ENCODE measurements around the gene RAB6A. TPM values are rescaled to one million over a fixed set of nuclear protein-coding genes. Genes with fewer than 3 reads are reported as not detected.
"Not testable (repeated sequence)": the region's sequence is repeated elsewhere in the genome, so short reads cannot be mapped to it uniquely, and the experiment has no call there.

The RAB6A gene
- total and polyA plus RNA-seq, 3 experiments from 2014 or later, result 66.9 to 125 (median 69.9) TPM

DNA sequence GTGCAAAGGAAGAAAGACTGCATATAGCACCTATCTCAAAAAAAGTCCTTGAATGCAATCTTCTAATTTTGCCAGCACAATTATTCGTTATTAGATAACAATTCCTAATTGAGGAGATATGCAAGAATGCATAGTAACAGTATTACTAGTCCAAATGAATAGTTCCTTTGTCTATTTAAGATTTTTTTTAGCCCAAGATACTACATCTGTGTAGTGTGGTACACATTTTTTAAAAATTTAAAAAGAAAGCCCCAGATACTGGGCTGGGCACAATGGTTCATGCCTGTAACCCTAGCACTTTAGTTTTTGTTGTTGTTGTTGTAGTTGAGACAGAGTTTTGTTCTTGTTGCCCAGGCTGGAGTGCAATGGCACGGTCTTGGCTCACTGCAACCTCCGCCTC is 43.7 kb downstream of the RAB6A start:
- Histone ChIP-seq H3K4me1 (ENCODE audit: insufficient read depth, low read length) (peaks cover 3% of the 10 kb centered on the region), H3K27ac (ENCODE audit: low read depth, low read length) (no peak overlapping the region), H3K4me3 (ENCODE audit: low read length) (no peak overlapping the region), H3K36me3 (ENCODE audit: insufficient read depth, low read length) (no peaks in the 10 kb centered on the region), H3K27me3 (ENCODE audit: insufficient read depth, low read length, poor library complexity, severe bottlenecking) (no peaks in the 10 kb centered on the region), H3K9me3 (ENCODE audit: low read length) (no peaks in the 10 kb centered on the region)
- Mint-ChIP-seq H3K36me3 (peaks cover 4 to 68% (median 11%) of the 10 kb centered on the region in 3 donors), H3K27me3 (no peaks in the 10 kb centered on the region), H3K27ac (peak overlapping the region in 2 of 8 donors; percentile 36), H3K4me3 (no peak overlapping the region), H3K4me1 (peaks cover 17 to 30% (median 23%) of the 10 kb centered on the region in 3 donors), H3K9me3 (no peaks in the 10 kb centered on the region)
- ChIA-PET CTCF (no interaction called here), POLR2A (no interaction called here)
- DNase-seq, result no peak

DNA sequence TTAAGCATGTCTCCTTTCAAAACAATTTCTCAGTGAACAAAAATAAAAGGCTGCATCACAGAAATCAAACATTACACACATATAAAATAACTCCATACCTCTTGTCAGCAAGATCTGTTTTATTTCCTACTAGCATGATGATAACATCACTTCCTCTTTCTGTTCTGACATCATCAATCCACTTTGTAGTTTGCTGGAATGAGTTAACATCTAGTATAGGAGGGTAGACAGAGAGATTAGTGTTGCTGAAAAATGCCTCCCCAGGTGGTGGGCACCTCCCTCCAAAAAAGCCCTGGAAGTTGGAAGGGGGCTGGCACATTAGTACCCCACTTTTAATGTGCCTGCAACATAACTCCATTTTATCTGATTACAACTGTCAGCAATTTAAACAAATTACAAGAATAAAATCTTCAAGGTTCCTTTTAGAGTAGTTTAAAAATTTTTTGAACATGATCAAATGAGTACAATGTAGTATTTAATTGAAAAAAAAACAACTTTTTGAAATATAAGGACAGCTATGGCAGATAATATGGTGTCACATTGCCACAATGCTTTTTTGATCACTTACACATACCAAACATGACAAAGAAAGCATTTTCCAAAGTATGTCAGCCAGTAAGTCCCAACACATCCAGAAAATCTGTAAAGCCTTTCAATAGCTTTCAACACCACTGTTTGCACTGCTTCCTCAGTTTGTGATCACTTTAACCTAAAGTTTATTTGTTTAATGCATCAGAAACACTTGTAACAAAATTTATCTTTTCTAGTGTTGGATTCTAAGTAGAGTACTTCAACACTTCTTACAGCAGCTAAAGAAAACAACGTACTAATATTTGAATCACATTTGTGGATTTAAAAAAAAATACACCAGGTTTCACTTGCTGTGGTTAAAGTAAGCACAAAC is 44.5 kb downstream of the RAB6A start:
- Mint-ChIP-seq H3K27ac (peak overlapping the region in 6 of 8 donors; percentile 2 to 85 (median 57)), H3K9me3 (no peaks in the 10 kb centered on the region), H3K4me3 (no peak overlapping the region), H3K36me3 (peaks cover 4 to 71% (median 11%) of the 10 kb centered on the region in 3 donors), H3K27me3 (no peaks in the 10 kb centered on the region), H3K4me1 (peaks cover 13 to 24% (median 17%) of the 10 kb centered on the region in 3 donors)
- ChIA-PET POLR2A (no interaction called here), CTCF (no interaction called here)
- peaks cover 3% of the 10 kb centered on the region for H3K4me1 ChIP-seq (ENCODE audit: insufficient read depth, low read length)
- no peak for DNase-seq
- no peaks in the 10 kb centered on the region for H3K27me3 ChIP-seq (ENCODE audit: insufficient read depth, low read length, poor library complexity, severe bottlenecking)
- no peak overlapping the region for H3K4me3 ChIP-seq (ENCODE audit: low read length)
- no peaks in the 10 kb centered on the region for H3K9me3 ChIP-seq (ENCODE audit: low read length)
- no peak overlapping the region for H3K27ac ChIP-seq (ENCODE audit: low read depth, low read length)
- no peaks in the 10 kb centered on the region for H3K36me3 ChIP-seq (ENCODE audit: insufficient read depth, low read length)

DNA sequence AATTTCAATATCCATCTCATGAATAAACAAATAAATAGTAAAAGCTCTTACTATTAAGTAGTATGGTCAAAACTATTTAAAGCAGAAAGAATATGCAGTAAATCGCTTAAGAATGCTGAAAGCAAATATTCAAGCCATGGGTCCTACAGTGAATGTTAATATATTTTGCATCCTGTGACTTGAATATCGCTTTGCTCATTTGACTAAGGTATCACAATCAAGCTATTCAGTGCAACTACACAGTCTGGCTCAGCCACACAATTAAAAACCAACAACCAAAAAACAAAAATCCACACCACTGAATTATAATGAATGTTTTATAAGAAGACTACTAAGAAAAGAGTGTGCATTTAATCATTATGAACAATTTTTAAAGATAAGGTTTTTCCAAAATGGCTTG is 45.3 kb downstream of the RAB6A start:
- no peaks in the 10 kb centered on the region for H3K36me3 ChIP-seq (ENCODE audit: insufficient read depth, low read length)
- Mint-ChIP-seq H3K27ac (peak overlapping the region in 1 of 8 donors; percentile 51), H3K9me3 (no peaks in the 10 kb centered on the region), H3K4me1 (peaks cover 7 to 15% (median 14%) of the 10 kb centered on the region in 3 donors), H3K4me3 (no peak overlapping the region), H3K36me3 (peaks cover 4 to 71% (median 7%) of the 10 kb centered on the region in 3 donors), H3K27me3 (no peaks in the 10 kb centered on the region)
- no peaks in the 10 kb centered on the region for H3K27me3 ChIP-seq (ENCODE audit: insufficient read depth, low read length, poor library complexity, severe bottlenecking)
- no peak overlapping the region for H3K27ac ChIP-seq (ENCODE audit: low read depth, low read length)
- DNase-seq, result no peak
- no peak overlapping the region for H3K4me3 ChIP-seq (ENCODE audit: low read length)
- ChIA-PET CTCF (no interaction called here), POLR2A (no interaction called here)
- H3K4me1 ChIP-seq (ENCODE audit: insufficient read depth, low read length), result peaks cover 3% of the 10 kb centered on the region
- H3K9me3 ChIP-seq (ENCODE audit: low read length), result no peaks in the 10 kb centered on the region

GRCh38 chr11:73710964-73711363 is 49.9 kb downstream of the RAB6A start:
- H3K27me3 ChIP-seq (ENCODE audit: insufficient read depth, low read length, poor library complexity, severe bottlenecking), result no peaks in the 10 kb centered on the region
- ChIA-PET POLR2A (no interaction called here), CTCF (no interaction called here)
- Mint-ChIP-seq H3K36me3 (peaks cover 0 to 62% (median 5%) of the 10 kb centered on the region in 3 donors), H3K27me3 (no peaks in the 10 kb centered on the region), H3K27ac (no peak overlapping the region), H3K4me1 (peaks cover 2 to 6% (median 3%) of the 10 kb centered on the region in 3 donors), H3K9me3 (no peaks in the 10 kb centered on the region), H3K4me3 (no peak overlapping the region)
- no peaks in the 10 kb centered on the region for H3K36me3 ChIP-seq (ENCODE audit: insufficient read depth, low read length)
- no peaks in the 10 kb centered on the region for H3K9me3 ChIP-seq (ENCODE audit: low read length)
- H3K4me1 ChIP-seq (ENCODE audit: insufficient read depth, low read length), result no peaks in the 10 kb centered on the region
- no peak overlapping the region for H3K27ac ChIP-seq (ENCODE audit: low read depth, low read length)
- no peak overlapping the region for H3K4me3 ChIP-seq (ENCODE audit: low read length)
- DNase-seq, result no peak

- ChIA-PET POLR2A (no interaction called here), CTCF (no interaction called here)
- DNase-seq, result no peak
- Mint-ChIP-seq H3K4me1 (peaks cover 0 to 4% (median 3%) of the 10 kb centered on the region in 3 donors), H3K27ac (no peak overlapping the region), H3K27me3 (no peaks in the 10 kb centered on the region), H3K9me3 (no peaks in the 10 kb centered on the region), H3K4me3 (no peak overlapping the region), H3K36me3 (peaks cover 3 to 70% (median 9%) of the 10 kb centered on the region in 3 donors)
- Histone ChIP-seq H3K36me3 (ENCODE audit: insufficient read depth, low read length) (peaks cover 6% of the 10 kb centered on the region), H3K9me3 (ENCODE audit: low read length) (no peaks in the 10 kb centered on the region), H3K4me1 (ENCODE audit: insufficient read depth, low read length) (no peaks in the 10 kb centered on the region), H3K4me3 (ENCODE audit: low read length) (no peak overlapping the region), H3K27ac (ENCODE audit: low read depth, low read length) (no peak overlapping the region), H3K27me3 (ENCODE audit: insufficient read depth, low read length, poor library complexity, severe bottlenecking) (no peaks in the 10 kb centered on the region)
Observed at GRCh38 chr11:73705053-73705452, 55.8 kb downstream of the RAB6A start.

- H3K9me3 ChIP-seq (ENCODE audit: low read length), result no peaks in the 10 kb centered on the region
- no peaks in the 10 kb centered on the region for H3K27me3 ChIP-seq (ENCODE audit: insufficient read depth, low read length, poor library complexity, severe bottlenecking)
- H3K4me3 Mint-ChIP-seq, result no peak overlapping the region
- H3K4me1 ChIP-seq (ENCODE audit: insufficient read depth, low read length), result no peaks in the 10 kb centered on the region
- POLR2A ChIA-PET, result no interaction called here
- H3K9me3 Mint-ChIP-seq, result no peaks in the 10 kb centered on the region
- no peaks in the 10 kb centered on the region for H3K36me3 ChIP-seq (ENCODE audit: insufficient read depth, low read length)
- H3K27ac ChIP-seq (ENCODE audit: low read depth, low read length), result no peak overlapping the region
- no peak overlapping the region for H3K4me3 ChIP-seq (ENCODE audit: low read length)
- H3K27me3 Mint-ChIP-seq, result no peaks in the 10 kb centered on the region
- peaks cover 0 to 48% (median 7%) of the 10 kb centered on the region in 3 donors for H3K36me3 Mint-ChIP-seq
- DNase-seq, result no peak
- H3K27ac Mint-ChIP-seq, result peak overlapping the region in 1 of 8 donors; percentile 7
- no peaks in the 10 kb centered on the region for H3K4me1 Mint-ChIP-seq
- CTCF ChIA-PET, result no interaction called here
Observed at GRCh38 chr11:73693899-73694525, 66.9 kb downstream of the RAB6A start.

DNA sequence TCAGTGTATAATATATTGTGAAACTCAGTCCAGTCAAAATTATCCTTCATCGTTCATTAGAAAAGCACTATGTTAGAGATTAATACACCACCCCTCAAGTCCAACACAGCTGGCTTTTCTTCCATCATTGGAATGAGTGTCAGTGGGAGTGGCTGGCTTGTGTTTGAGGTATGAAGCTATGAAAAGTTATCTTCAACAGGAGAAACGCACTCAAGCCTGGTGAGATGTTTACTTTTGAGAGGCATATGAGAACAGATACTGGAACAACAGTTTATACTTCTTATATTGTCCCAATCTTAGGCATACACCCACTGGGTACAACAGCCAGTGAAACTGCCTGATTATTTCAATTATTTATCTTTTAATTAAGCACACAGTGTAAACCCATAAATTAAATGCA is 80.2 kb downstream of the RAB6A start:
- H3K36me3 ChIP-seq (ENCODE audit: insufficient read depth, low read length), result peaks cover 10% of the 10 kb centered on the region
- no peak for DNase-seq
- Mint-ChIP-seq H3K27ac (no peak overlapping the region), H3K4me1 (no peaks in the 10 kb centered on the region), H3K27me3 (no peaks in the 10 kb centered on the region), H3K36me3 (peaks cover 0 to 69% (median 14%) of the 10 kb centered on the region in 3 donors), H3K4me3 (no peak overlapping the region), H3K9me3 (no peaks in the 10 kb centered on the region)
- ChIA-PET CTCF (interaction anchor here (1.1 kb wide), 1 partner anchor 8 kb away, joined by 3 read pairs; no protein-coding TSS in a partner anchor), POLR2A (no interaction called here)
- H3K27me3 ChIP-seq (ENCODE audit: insufficient read depth, low read length, poor library complexity, severe bottlenecking), result no peaks in the 10 kb centered on the region
- H3K4me3 ChIP-seq (ENCODE audit: low read length), result no peak overlapping the region
- no peaks in the 10 kb centered on the region for H3K4me1 ChIP-seq (ENCODE audit: insufficient read depth, low read length)
- H3K27ac ChIP-seq (ENCODE audit: low read depth, low read length), result no peak overlapping the region
- no peaks in the 10 kb centered on the region for H3K9me3 ChIP-seq (ENCODE audit: low read length)

GRCh38 chr11:73676552-73676951 is 84.3 kb downstream of the RAB6A start:
- H3K27ac ChIP-seq (ENCODE audit: low read depth, low read length); H3K9me3 ChIP-seq (ENCODE audit: low read length); H3K4me3 Mint-ChIP-seq; DNase-seq; H3K27me3 Mint-ChIP-seq; CTCF ChIA-PET; H3K4me1 ChIP-seq (ENCODE audit: insufficient read depth, low read length); H3K4me1 Mint-ChIP-seq; H3K27ac Mint-ChIP-seq; H3K9me3 Mint-ChIP-seq; H3K36me3 ChIP-seq (ENCODE audit: insufficient read depth, low read length); H3K4me3 ChIP-seq (ENCODE audit: low read length); H3K27me3 ChIP-seq (ENCODE audit: insufficient read depth, low read length, poor library complexity, severe bottlenecking): not testable (repeated sequence)
- peaks cover 0 to 55% (median 17%) of the 10 kb centered on the region in 3 donors for H3K36me3 Mint-ChIP-seq
- POLR2A ChIA-PET, result interaction anchor here (0.6 kb wide), 2 partner anchors 109 to 381 kb away, joined by 3 read pairs; no protein-coding TSS in a partner anchor

All from CD8-positive, alpha-beta memory T cell (primary cell).